T-helper 2 cell treated with Interferon-gamma antibody and Interleukin-4, amounts not matched to agents 100 ng/mL and 5 ng/mL, for 36 hours (primary cell): ENCODE data around the gene KCNJ6. TPM values are rescaled to one million over a fixed set of nuclear protein-coding genes. Genes with fewer than 3 reads are reported as not detected.

Experiments used
- intact Hi-C: fragments of 100-400 bp; cut with micrococcal nuclease; formaldehyde crosslinking; loops from one replicate; pipeline ENCODE4 v1.15.1; 2023
- total RNA-seq: library from RNA; stranded (reverse); gene quantifications from 2 replicates; pipeline ENCODE4 v1.2.3, GENCODE V29; 2022

Gene KCNJ6
- total RNA-seq, 1 donor from 2014 or later, result not detected

- intact Hi-C loops, result no loop called here
Observed at GRCh38 chr21:37821092-37821491, 95.2 kb downstream of the KCNJ6 start.

GRCh38 chr21:37819372-37819771 lies 96.9 kb downstream of the KCNJ6 start:
- intact Hi-C loops, result no loop called here

- intact Hi-C loops, result no loop called here
Observed at GRCh38 chr21:37817242-37817641, 99.0 kb downstream of the KCNJ6 start.

- intact Hi-C loops, result no loop called here
Observed at GRCh38 chr21:37815893-37816292, 100.4 kb downstream of the KCNJ6 start.

- intact Hi-C loops, result no loop called here
Observed at GRCh38 chr21:37811711-37812110, 104.5 kb downstream of the KCNJ6 start.

- intact Hi-C loops, result no loop called here
Observed at GRCh38 chr21:37808261-37808660, 108.0 kb downstream of the KCNJ6 start.

- intact Hi-C loops, result no loop called here
Observed at GRCh38 chr21:37805266-37805665, 111.0 kb downstream of the KCNJ6 start.

GRCh38 chr21:37804001-37804400 lies 112.3 kb downstream of the KCNJ6 start:
- intact Hi-C loops, result no loop called here

GRCh38 chr21:37803101-37803651 lies 113.1 kb downstream of the KCNJ6 start:
- intact Hi-C loops, result no loop called here

GRCh38 chr21:37800456-37801061 lies 115.7 kb downstream of the KCNJ6 start:
- intact Hi-C loops, result no loop called here

- intact Hi-C loops, result no loop called here
Observed at GRCh38 chr21:37800057-37800455, 116.2 kb downstream of the KCNJ6 start.

GRCh38 chr21:37799211-37800056 lies 116.8 kb downstream of the KCNJ6 start:
- intact Hi-C loops, result no loop called here

- intact Hi-C loops, result no loop called here
Observed at GRCh38 chr21:37797403-37797802, 118.9 kb downstream of the KCNJ6 start.

- intact Hi-C loops, result no loop called here
Observed at GRCh38 chr21:37796011-37796410, 120.2 kb downstream of the KCNJ6 start.

- intact Hi-C loops, result no loop called here
Observed at GRCh38 chr21:37793660-37794059, 122.6 kb downstream of the KCNJ6 start.

- intact Hi-C loops, result no loop called here
Observed at GRCh38 chr21:37792046-37792445, 124.2 kb downstream of the KCNJ6 start.

- intact Hi-C loops, result no loop called here
Observed at GRCh38 chr21:37790905-37791304, 125.4 kb downstream of the KCNJ6 start.

GRCh38 chr21:37788503-37788902 lies 127.8 kb downstream of the KCNJ6 start:
- intact Hi-C loops, result no loop called here

- intact Hi-C loops, result no loop called here
Observed at GRCh38 chr21:37787456-37787855, 128.8 kb downstream of the KCNJ6 start.

- intact Hi-C loops, result no loop called here
Observed at GRCh38 chr21:37784591-37785318, 131.5 kb downstream of the KCNJ6 start.

- intact Hi-C loops, result no loop called here
Observed at GRCh38 chr21:37783016-37783415, 133.2 kb downstream of the KCNJ6 start.
